GM18867 (cell line): ENCODE measurements around the gene WDR91.

Experiments used
- ATAC-seq: cut with Tn5 transposase; IDR thresholded peaks from one replicate; pipeline ENCODE4 v1.9.1; 2021; ENCODE audit warnings: mild to moderate bottlenecking, moderate library complexity; ENCODE audit not compliant: unreplicated experiment

The WDR91 gene

DNA sequence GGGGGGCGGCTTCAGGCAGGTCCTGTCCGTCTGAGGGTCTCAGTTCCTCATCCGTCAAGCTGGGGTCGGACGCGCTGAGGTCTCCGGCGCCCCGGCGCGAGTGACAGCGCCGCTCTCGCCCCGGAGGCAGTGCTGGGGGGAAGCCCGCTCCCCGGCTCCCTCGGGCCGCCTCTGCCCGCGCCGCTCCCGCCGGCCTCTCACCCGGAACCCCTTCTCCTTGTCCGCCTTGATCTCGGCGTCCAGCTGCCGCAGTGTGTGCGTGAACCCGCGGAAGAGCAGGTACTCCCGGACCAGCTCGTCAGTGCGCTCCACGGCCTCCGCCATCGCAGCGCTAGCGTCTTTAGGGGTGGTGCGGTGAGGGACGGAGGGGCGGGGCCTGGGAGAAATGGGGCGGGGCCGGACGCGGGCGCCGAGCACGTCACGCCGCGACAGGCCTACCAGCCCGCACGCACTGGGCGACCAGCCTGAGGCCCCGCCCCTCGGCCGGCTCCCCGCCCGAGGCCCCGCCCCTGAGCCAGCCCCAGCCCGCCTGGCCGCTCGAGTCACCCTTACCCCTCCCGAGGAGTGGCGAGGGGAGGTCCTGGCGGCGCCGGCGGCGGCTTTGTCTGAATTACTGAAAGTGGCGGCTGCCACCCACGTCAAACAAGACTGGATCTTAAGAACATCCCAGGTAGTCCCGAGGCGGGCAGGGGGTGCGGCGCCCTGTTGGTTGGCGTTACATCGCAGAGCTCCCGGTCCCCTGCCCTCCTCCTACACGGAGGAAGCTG, at the start of gene WDR91:
WDR91 (minus strand) TSS at position 348 of the 767 bp plus-strand sequence; CDS start at position 324, 24 bp downstream.
- peak; percentile 75 for ATAC-seq

DNA sequence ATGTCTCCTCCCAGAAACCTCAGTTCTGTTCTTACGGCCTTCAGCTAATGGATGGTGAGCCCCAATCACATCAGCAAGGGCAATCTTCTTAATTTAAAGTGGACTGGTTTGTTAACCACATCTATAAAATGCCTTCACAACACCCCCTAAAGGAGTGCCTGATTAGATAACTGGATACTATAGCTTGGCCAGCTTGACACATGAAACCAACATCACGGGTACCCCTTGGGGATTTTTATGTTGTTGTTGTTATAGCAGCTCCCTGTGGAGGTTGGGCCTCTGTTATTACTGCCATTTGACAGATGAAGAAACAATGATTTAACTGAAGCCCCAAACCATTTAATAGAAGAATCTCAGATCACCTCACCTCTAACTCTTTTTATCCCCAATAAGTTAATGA, 49.1 kb upstream of the WDR91 start:
- no peak for ATAC-seq

- ATAC-seq, result no peak
Observed at GRCh38 chr7:135259702-135260101, 48.4 kb upstream of the WDR91 start.

- ATAC-seq, result no peak
Observed at GRCh38 chr7:135258585-135258984, 47.3 kb upstream of the WDR91 start.

GRCh38 chr7:135257790-135258189, 46.5 kb upstream of the WDR91 start:
- ATAC-seq, result no peak

- no peak for ATAC-seq
Observed at GRCh38 chr7:135253851-135254771, 42.8 kb upstream of the WDR91 start.

- ATAC-seq, result peak; percentile 48
Observed at GRCh38 chr7:135251496-135252391, 40.4 kb upstream of the WDR91 start.

DNA sequence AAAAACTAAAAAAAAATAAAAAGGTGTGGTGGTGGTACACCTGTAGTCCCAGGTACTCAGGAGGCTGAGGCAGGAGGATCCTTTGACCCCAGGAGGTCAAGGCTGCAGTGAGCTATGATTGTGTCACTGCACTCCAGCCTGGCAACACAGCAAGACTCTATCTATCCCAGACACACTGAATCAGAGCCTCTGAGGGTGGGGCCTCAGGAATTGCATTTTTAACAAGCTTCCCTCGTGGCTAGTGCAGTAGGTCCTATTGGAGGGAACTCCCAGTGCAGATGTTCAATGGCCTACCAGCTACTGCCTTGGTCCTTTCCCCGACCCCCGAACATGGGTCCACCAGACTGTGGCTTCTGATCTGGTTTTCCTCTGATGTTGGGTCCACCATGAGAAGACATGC, 37.2 kb upstream of the WDR91 start:
- no peak for ATAC-seq

- ATAC-seq, result no peak
Observed at GRCh38 chr7:135247746-135248471, 36.6 kb upstream of the WDR91 start.

DNA sequence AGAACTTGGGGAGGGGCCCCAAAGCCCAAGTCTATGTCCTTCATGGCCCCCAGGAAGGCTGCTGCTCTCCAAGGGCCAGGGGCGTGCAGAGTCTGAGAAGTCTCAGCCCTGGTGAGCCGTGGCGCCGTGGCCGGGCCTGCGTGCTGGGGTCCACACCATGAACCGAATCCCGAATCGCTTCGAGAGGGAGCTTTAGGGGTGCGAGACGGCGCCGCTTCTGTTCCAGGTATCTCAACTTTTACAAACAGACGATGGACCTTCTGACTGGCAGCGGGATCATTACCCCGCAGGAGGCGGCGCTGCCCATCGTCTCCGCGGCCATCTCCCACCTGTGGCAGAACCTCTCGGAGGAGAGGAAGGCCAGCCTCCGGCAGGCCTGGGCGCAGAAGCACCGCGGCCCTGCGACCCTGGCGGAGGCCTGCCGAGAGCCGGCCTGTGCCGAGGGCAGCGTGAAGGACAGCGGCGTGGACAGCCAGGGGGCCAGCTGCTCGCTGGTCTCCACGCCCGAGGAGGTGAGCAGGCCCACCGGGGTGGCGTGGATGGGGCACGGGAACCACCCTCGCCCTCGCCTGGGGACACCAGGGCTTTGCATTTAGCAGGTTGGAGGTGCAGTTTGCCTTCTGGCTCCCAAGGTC, 35.0 kb upstream of the WDR91 start:
- ATAC-seq, result no peak

DNA sequence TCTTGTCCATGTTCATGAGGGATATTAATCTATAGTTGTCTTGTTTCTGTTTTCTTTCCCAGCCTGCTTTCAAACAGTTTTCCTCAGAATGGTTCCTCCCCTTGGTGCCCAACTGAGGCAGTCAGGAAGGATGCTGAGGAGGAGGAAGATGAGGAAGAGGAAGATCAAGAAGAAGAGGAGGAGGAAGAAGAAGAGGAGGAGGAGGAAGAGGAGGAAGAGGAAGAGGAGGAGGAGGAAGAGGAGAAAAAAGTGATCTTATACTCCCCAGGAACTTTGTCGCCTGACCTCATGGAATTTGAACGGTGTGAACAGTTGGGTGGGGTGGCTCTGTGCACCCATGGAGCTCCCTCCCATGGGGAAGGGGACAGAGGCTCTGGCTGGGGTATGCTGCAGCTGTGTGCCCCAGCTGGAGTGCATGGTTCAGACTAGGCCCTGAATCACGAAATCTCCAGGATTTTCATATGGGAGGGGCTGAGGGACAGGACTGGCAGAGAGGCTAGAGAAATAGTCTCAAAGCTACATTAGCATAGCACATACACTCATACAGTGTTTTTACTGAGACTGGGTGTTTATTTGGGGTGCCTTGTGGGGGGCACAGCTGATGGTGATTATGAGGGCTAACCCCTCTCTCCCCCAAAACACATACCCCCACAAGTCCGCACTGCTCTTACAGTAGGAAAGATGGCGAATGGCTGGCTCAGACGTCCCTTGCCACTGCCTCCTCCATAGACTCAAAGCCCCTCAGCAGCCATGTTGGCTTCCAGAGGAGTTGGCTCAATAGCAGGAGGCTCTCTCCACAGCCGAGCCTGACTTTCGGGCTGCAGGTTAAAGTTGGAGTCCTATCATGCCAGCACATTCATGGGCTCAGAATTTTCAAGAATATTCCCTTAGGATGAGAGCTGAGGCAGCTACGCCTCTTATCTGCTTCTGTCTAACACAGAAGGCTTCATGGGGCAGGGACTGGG, 34.2 kb upstream of the WDR91 start:
- no peak for ATAC-seq

GRCh38 chr7:135242096-135242684, 30.9 kb upstream of the WDR91 start:
- no peak for ATAC-seq

GRCh38 chr7:135240441-135240840, 29.1 kb upstream of the WDR91 start:
- ATAC-seq, result no peak

- no peak for ATAC-seq
Observed at GRCh38 chr7:135239263-135239662, 27.9 kb upstream of the WDR91 start.

- ATAC-seq, result no peak
Observed at GRCh38 chr7:135238112-135238744, 26.9 kb upstream of the WDR91 start.

GRCh38 chr7:135236727-135237126, 25.4 kb upstream of the WDR91 start:
- ATAC-seq, result peak; percentile 67

DNA sequence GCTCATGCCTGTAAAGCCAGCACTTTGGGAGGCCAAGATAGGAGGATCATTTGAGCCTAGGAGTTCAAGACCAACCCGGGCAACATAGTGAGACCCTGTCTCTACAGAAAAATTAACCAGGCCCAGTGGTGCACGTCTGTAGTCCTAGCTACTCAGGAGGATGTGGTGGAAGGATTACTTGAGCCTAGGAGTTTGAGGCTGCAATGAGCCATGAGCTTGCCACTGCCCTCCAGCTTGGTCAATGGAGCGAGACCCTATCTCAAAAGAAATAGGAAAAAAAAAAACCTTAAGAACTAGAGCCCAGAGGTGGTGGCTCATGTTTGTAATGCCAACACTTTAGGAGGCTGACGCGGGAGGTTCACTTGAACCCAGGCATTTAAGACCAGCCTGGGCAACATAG, 24.5 kb upstream of the WDR91 start:
- ATAC-seq, result no peak

DNA sequence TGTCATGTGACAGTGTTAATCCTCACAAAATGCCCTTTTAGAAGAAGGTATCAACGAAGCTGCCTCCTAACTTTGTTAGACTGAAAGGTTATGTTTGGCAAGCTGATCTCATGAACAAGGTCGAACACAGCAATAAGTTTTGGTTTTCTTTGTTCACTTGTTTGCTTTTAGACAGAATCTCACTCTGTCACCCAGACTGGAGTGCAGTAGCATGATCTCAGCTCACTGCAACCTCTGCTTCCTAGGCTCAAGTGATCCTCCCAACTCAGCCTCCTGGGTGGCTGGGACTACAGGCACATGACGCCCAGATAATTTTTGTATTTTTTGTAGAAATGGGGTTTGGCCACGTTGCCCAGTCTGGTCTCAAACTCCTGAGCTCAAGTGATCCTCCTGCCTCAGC, 23.4 kb upstream of the WDR91 start:
- no peak for ATAC-seq
